ENCODE measurements around the gene CEP112. TPM values are rescaled to one million over a fixed set of nuclear protein-coding genes. Genes with fewer than 3 reads are reported as not detected.

CEP112 gene
- total and polyA plus RNA-seq, 2 of the 8 experiments (the other 6 are each of a cell fraction or from before 2014, with no cell fraction given): 0.62 to 3.1 TPM

DNA sequence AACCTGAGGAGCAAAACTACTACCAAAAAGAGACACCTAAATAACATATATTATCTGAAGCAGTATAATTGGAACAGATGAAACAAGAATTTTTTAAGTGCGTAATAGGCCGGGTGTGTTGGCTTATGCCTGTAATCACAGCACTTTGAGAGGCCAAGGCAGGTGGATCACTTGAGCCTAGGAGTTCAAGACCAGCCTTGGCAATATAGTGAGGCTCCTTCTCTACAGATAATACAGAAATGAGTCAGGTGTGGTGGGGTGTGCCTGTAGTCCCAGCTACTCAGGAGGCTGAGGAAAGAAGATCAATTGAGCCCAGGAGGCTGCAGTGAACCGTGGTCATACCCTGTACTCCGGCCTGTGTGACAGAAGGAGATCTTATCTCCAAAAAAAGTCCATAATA, 336.3 kb downstream of the CEP112 start (continued):
- TF ChIP-seq, protein P1, sequence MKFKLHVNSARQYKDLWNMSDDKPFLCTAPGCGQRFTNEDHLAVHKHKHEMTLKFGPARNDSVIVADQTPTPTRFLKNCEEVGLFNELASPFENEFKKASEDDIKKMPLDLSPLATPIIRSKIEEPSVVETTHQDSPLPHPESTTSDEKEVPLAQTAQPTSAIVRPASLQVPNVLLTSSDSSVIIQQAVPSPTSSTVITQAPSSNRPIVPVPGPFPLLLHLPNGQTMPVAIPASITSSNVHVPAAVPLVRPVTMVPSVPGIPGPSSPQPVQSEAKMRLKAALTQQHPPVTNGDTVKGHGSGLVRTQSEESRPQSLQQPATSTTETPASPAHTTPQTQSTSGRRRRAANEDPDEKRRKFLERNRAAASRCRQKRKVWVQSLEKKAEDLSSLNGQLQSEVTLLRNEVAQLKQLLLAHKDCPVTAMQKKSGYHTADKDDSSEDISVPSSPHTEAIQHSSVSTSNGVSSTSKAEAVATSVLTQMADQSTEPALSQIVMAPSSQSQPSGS (IDR thresholded peaks at IDR 0.05; ENCODE audit: low read length): no peak
- TF ChIP-seq PHF8 (conservative IDR thresholded peaks at IDR 0.05; ENCODE audit: low read depth, low read length) (no peak), EGR1 (IDR thresholded peaks at IDR 0.05; ENCODE audit: borderline replicate concordance, low read depth, low read length) (no peak)

Data from H1 (cell line).